NCI-H2029 treated with DMSO at 0.1 percent for 48 hours (cell line): ENCODE results near the gene SDHB.

Experiments
- DNase-seq: peaks from one replicate; lab custom pipeline; 2025; lab: John Stamatoyannopoulos, UW

The SDHB gene

GRCh38 chr1:17045634-17046333, 8.0 kb downstream of the SDHB start:
- peak; percentile 2 for DNase-seq

GRCh38 chr1:17045150-17045549, 8.7 kb downstream of the SDHB start:
- no peak for DNase-seq

- DNase-seq: no peak
These were observed 10.2 kb downstream of the SDHB start for GRCh38 chr1:17043676-17044075.

- no peak for DNase-seq
These were observed 13.7 kb downstream of the SDHB start for GRCh38 chr1:17040135-17040534.

- DNase-seq: no peak
These were observed 14.3 kb downstream of the SDHB start for GRCh38 chr1:17039522-17039921.

GRCh38 chr1:17033481-17033880, 20.4 kb downstream of the SDHB start:
- DNase-seq: no peak

- no peak for DNase-seq
These were observed 21.1 kb downstream of the SDHB start for GRCh38 chr1:17032741-17033140.

- DNase-seq: no peak
These were observed 22.4 kb downstream of the SDHB start for GRCh38 chr1:17031436-17031835.

GRCh38 chr1:17030206-17030605, 23.6 kb downstream of the SDHB start:
- no peak for DNase-seq

- no peak for DNase-seq
These were observed 25.1 kb downstream of the SDHB start for GRCh38 chr1:17028662-17029188.

- DNase-seq: peak; percentile 48
These were observed 25.9 kb downstream of the SDHB start for GRCh38 chr1:17027900-17028299.

GRCh38 chr1:17027403-17027802, 26.4 kb downstream of the SDHB start:
- no peak for DNase-seq

- no peak for DNase-seq
These were observed 29.1 kb downstream of the SDHB start for GRCh38 chr1:17024721-17025120.

- no peak for DNase-seq
These were observed 30.3 kb downstream of the SDHB start for GRCh38 chr1:17023573-17023972.

- no peak for DNase-seq
These were observed 30.7 kb downstream of the SDHB start for GRCh38 chr1:17023102-17023501.

GRCh38 chr1:17021896-17022295, 31.9 kb downstream of the SDHB start:
- DNase-seq: no peak

GRCh38 chr1:17020502-17020901, 33.3 kb downstream of the SDHB start:
- DNase-seq: no peak

GRCh38 chr1:17018849-17019248, 35.0 kb downstream of the SDHB start:
- no peak for DNase-seq

- no peak for DNase-seq
These were observed 36.4 kb downstream of the SDHB start for GRCh38 chr1:17017435-17017834.

GRCh38 chr1:17016317-17016661, 37.5 kb downstream of the SDHB start:
- no peak for DNase-seq

GRCh38 chr1:17014671-17015567, 38.9 kb downstream of the SDHB start:
- DNase-seq: no peak

GRCh38 chr1:17013491-17014320, 40.1 kb downstream of the SDHB start:
- DNase-seq: no peak
